HCT116 (cell line): ENCODE results near the gene PSMC6. TPM values are rescaled to one million over a fixed set of nuclear protein-coding genes. Genes with fewer than 3 reads are reported as not detected.

ENCODE experiments used
- ATAC-seq: fragments of 200-7000 bp; cut with Tn5 transposase; 2 replicates; pipeline ENCODE4 v1.9.1; 2020; ENCODE audit warnings: mild to moderate bottlenecking, moderate library complexity
- BruUV-seq: library from RNA; stranded (reverse); fragments of 400-500 nt; replicated peaks from 2 replicates; lab custom pipeline; 2021; lab: Mats Ljungman, UMichigan
- CTCF ChIA-PET: fragments of 300-600 bp; sonication (Branson Sonifier 250); formaldehyde crosslinking; loops from one replicate; lab custom pipeline; 2021; ENCODE audit warnings: antibody characterized with exemption; lab: Charles Lee
- POLR2A ChIA-PET: fragments of 300-600, 350-600 bp; sonication (Branson Sonifier 250); formaldehyde crosslinking; loops from one replicate; lab custom pipeline; 2021; ENCODE audit warnings: antibody characterized with exemption; lab: Charles Lee
- RAD21 ChIA-PET, 2 experiments: fragments of 300-600 bp; sonication (Branson Sonifier 250); formaldehyde crosslinking; loops; one replicate each; lab custom pipeline; 2023; ENCODE audit warnings: low total read pairs in 2 of 2; ENCODE audit not compliant: uncharacterized antibody in 2 of 2, unreplicated experiment in 2 of 2, low non-redundant PET in 1 of 2; lab: Charles Lee
- DNase-seq: peaks from one replicate; pipeline ENCODE4 v3.0.0-alpha.2; 2010; ENCODE audit warnings: low read depth, low spot score
- H2AFZ ChIP-seq: fragments of 200-600 bp; shearing (Covaris generic), sonication (generic); 2 replicates; pipeline ENCODE4 v1.6.1; 2017; ENCODE audit warnings: low read depth, mixed run types, mixed read lengths, antibody characterized with exemption, low read length; ENCODE audit not compliant: poor library complexity, severe bottlenecking
- H3K27ac ChIP-seq: 2 replicates; pipeline ENCODE4 v1.5.1; 2012; ENCODE audit warnings: low read depth, low read length
- H3K27me3 ChIP-seq: fragments of 200-600 bp; sonication (generic); 2 replicates; pipeline ENCODE4 v1.6.1; 2016; ENCODE audit warnings: mixed run types, low read length, mixed read lengths; ENCODE audit not compliant: insufficient read depth
- H3K36me3 ChIP-seq, 2 experiments: fragments of 200-500 bp in 1 of 2; fragments of 200-600 bp in 1 of 2; sonication (Bioruptor generic) in 1 of 2; sonication (generic) in 1 of 2; 2 replicates each; pipeline versions ENCODE4 v1.5.1 to v1.6.1; 2014 to 2016; ENCODE audit warnings: low read length in 2 of 2, inconsistent platforms in 1 of 2, mixed read lengths in 1 of 2, mixed run types in 1 of 2; ENCODE audit not compliant: insufficient read depth in 2 of 2, control insufficient read depth in 1 of 2
- H3K4me1 ChIP-seq, 2 experiments: fragments of 200-600 bp in 1 of 2; sonication (generic) in 1 of 2; 2 replicates each; pipeline versions ENCODE4 v1.5.1 to v1.6.1; 2012 to 2017; ENCODE audit warnings: low read length in 2 of 2, inconsistent platforms in 1 of 2, mild to moderate bottlenecking in 1 of 2, mixed read lengths in 1 of 2, mixed run types in 1 of 2, moderate library complexity in 1 of 2; ENCODE audit not compliant: insufficient read depth in 2 of 2, control insufficient read depth in 1 of 2
- H3K4me2 ChIP-seq: fragments of 200-600 bp; sonication (generic); 2 replicates; pipeline ENCODE4 v1.6.1; 2017; ENCODE audit warnings: mixed run types, low read length, mixed read lengths
- H3K4me3 ChIP-seq, 2 experiments: fragments of 200-600 bp in 1 of 2; sonication (generic) in 1 of 2; replicated peaks in 1 of 2; 2 replicates each; pipeline ENCODE4 v1.5.1; 2011 to 2016; ENCODE audit warnings: low read length in 2 of 2, control low read depth in 1 of 2, low read depth in 1 of 2, mild to moderate bottlenecking in 1 of 2, mixed read lengths in 1 of 2, mixed run types in 1 of 2
- H3K79me2 ChIP-seq: fragments of 200-600 bp; sonication (generic); 2 replicates; pipeline ENCODE4 v1.6.1; 2017; ENCODE audit warnings: mild to moderate bottlenecking, mixed run types, low read length, moderate library complexity, mixed read lengths; ENCODE audit not compliant: insufficient read depth
- H3K9ac ChIP-seq: fragments of 200-600 bp; sonication (generic); 2 replicates; pipeline ENCODE4 v1.6.1; 2016; ENCODE audit warnings: low read length, mixed read lengths
- H3K9me2 ChIP-seq: fragments of 200-600 bp; sonication (generic), shearing (Covaris generic); 2 replicates; pipeline ENCODE4 v1.6.1; 2017; ENCODE audit warnings: mixed run types, mild to moderate bottlenecking, moderate library complexity; ENCODE audit not compliant: insufficient read depth
- H3K9me3 ChIP-seq, 2 experiments: fragments of 200-500 bp in 1 of 2; fragments of 200-600 bp in 1 of 2; sonication (Bioruptor generic) in 1 of 2; sonication (generic) in 1 of 2; 2 replicates each; pipeline ENCODE4 v1.6.1; 2014 to 2017; ENCODE audit warnings: low read length in 2 of 2, mixed read lengths in 2 of 2, inconsistent platforms in 1 of 2, low read depth in 1 of 2, mild to moderate bottlenecking in 1 of 2, mixed run types in 1 of 2, moderate library complexity in 1 of 2; ENCODE audit not compliant: control insufficient read depth in 1 of 2, insufficient read depth in 1 of 2
- H4K20me1 ChIP-seq: fragments of 200-600 bp; sonication (generic), shearing (Covaris generic); 2 replicates; pipeline ENCODE4 v1.6.1; 2017; ENCODE audit warnings: mixed run types, mild to moderate bottlenecking, moderate library complexity; ENCODE audit not compliant: insufficient read depth
- EGR1 ChIP-seq: IDR thresholded peaks from 2 replicates; pipeline ENCODE4 v1.6.1; 2012; ENCODE audit warnings: low read depth
- EZH2 ChIP-seq: fragments of 200-600 bp; sonication (generic); IDR thresholded peaks from 2 replicates; pipeline ENCODE4 v1.6.1; 2017; ENCODE audit warnings: antibody characterized with exemption, mixed run types
- REST ChIP-seq: IDR thresholded peaks from 2 replicates; pipeline ENCODE4 v1.6.1; 2012; ENCODE audit warnings: low read depth
- intact Hi-C: fragments of 100-400 bp; cut with micrococcal nuclease; formaldehyde crosslinking; loops from 2 replicates; pipeline ENCODE4 v1.10.0; 2022
- total RNA-seq: library from RNA; stranded (reverse); gene quantifications from one replicate; pipeline ENCODE4 v1.2.1, GENCODE V29; 2021; ENCODE audit not compliant: unreplicated experiment

The PSMC6 gene
- total RNA-seq, 1 experiment from 2014 or later = 71.7 TPM

GRCh38 chr14:52748647-52749292 lies 41.8 kb downstream of the PSMC6 start:
- Histone ChIP-seq H4K20me1 (no peaks in the 10 kb centered on the region), H3K4me3 (no peak overlapping the region), H3K27me3 (no peaks in the 10 kb centered on the region), H3K9me3 (no peaks in the 10 kb centered on the region), H3K9ac (no peak overlapping the region), H3K27ac (no peak overlapping the region), H3K9me2 (no peaks in the 10 kb centered on the region), H3K36me3 (no peaks in the 10 kb centered on the region; a peak in 1 of 4 replicates), H3K4me1 (peaks cover 0 to 6% of the 10 kb centered on the region in 2 experiments; a peak in 1 of 4 replicates), H2AFZ (no peak overlapping the region), H3K4me2 (no peak overlapping the region), H3K79me2 (no peaks in the 10 kb centered on the region)
- ATAC-seq = no peak
- ChIA-PET POLR2A (no interaction called here), RAD21 (no interaction called here), CTCF (no interaction called here)
- intact Hi-C loops = no loop called here
- DNase-seq = no peak
- no TSS peak for BruUV-seq
- TF ChIP-seq EGR1 = no peak
- TF ChIP-seq REST = no peak
- TF ChIP-seq EZH2 = no peak
